Measurements from ENCODE around the gene PTPRT. TPM values are rescaled to one million over a fixed set of nuclear protein-coding genes. Genes with fewer than 3 reads are reported as not detected.

PTPRT gene
- total RNA-seq, 1 donor from 2014 or later = 0.10 TPM

DNA sequence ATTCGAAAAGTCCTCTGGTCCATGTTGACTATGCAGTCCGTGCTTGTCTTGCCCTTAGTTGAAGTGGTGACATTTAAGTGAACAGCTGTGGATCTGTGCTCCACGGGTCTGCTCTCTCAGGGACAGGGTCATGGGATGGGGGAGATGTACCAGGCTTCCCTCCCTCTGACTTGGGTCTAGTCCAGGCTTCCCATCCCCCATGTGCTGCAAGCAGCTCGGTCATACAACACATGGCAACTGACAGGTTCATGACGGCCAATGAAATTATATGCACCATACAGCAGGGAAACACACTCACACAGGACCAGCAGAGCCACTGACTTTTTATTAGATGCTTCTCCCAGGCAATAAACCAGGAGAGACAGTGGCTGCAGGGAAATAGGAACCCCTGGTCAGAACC, 201.4 kb downstream of the PTPRT start:
- intact Hi-C loops (cut with micrococcal nuclease) = no loop called here
- ATAC-seq (no peak), DNase-seq (no peak)

DNA sequence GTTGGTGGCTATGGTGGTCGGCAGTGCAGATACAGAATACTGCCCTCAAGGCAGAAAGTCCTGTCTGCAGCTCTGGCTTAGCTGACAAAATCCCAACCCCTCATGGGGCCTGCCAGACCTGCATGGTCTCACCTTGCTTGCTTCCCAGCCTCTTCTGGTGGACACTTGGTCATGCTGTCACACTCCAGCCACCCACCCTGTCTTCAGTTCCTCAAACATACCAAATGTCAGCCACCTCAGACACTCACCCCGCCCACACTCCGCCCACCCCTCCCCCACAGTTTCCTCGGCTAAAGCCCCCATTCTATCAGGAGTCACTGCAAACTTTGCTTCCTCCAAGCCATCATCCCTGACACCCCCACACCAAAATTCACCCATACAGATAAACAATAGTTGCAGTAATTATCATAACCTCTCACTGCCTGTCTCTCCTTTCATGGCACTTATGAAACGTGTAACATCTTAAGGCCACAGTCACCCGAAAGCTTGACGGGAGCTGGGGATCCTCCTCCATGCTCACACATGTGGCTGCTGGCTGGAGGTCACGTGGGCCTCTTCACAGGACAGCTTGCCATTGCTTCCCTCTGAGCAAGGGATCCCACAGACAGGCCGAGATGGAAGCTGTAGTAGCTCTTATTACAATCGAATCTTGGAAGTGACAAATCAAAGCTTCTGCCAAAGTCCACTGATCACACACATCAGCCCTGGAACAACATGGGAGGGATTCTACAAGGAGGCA, 202.2 kb downstream of the PTPRT start:
- ATAC-seq (no peak), DNase-seq (no peak)
- intact Hi-C loops (cut with micrococcal nuclease) = no loop called here

DNA sequence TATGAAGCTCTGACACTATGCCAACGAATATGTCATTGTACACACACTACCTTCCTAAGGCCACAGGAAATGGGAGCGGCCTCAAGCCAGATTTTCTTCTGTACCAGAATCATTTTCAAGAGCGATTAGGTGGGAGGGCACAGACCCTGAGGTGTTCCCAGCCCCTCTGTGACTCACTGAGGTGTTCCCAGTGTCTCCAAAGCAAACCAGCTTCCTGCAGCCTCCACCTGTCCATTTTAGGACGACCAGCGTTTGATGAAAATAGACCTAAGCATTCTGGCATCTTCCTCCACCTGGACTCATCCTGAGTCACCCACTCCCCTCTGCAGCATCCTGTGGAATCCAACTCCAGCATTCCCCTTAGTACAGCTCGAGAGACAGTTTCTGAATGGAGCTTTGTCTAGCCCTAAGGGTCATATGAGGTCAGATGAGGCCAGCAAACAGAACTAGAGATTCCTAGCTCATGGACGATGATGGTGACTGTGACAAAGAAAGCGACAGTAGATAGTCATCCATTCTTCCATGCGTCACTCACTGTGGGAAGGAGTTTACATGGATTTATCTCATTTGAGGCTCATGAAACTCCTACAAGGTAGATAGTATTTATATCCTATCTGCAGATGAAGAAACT, 203.4 kb downstream of the PTPRT start:
- ATAC-seq = no peak
- intact Hi-C loops (cut with micrococcal nuclease) = no loop called here
- no peak for DNase-seq

DNA sequence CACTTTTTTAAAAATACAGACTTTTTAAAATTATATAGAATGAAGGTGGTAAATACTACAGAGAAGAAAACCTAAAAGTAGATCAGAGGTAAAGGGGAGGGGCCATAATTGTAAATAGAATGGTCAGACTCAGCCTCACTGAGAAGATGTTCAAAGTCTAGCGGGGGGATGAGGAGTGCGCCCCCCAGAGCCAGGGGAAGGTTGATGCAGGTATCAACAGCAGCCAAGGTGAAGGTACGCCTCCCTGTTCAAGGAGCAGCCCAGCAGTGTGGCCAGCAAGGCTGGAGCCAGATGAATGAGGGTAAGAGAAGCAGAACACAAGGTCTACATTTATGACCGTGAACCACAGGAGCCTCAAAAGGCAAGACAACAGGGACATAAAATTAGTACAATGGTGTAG, 204.1 kb downstream of the PTPRT start:
- DNase-seq = no peak
- no peak for ATAC-seq
- intact Hi-C loops (cut with micrococcal nuclease) = no loop called here

DNA sequence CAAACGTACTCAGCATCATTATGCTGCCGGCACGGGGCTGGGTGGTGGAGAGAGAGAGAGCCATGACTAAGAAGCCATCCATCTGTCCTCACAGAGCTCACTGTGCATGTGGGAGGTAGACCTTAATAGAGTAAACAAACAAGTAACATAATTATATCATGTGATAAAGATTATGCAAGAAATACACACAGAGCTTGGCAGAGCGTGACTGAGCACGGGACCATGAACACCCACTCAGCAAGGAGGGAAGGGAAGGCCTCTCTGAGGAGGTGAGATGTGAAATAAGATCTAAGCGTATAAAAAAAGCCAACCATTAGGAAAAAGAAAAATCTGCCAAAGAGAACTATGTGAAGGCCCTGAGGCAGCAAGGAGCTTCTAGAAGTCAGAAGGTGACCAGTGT, 207.5 kb downstream of the PTPRT start:
- no peak for DNase-seq
- intact Hi-C loops (cut with micrococcal nuclease) = no loop called here
- no peak for ATAC-seq

DNA sequence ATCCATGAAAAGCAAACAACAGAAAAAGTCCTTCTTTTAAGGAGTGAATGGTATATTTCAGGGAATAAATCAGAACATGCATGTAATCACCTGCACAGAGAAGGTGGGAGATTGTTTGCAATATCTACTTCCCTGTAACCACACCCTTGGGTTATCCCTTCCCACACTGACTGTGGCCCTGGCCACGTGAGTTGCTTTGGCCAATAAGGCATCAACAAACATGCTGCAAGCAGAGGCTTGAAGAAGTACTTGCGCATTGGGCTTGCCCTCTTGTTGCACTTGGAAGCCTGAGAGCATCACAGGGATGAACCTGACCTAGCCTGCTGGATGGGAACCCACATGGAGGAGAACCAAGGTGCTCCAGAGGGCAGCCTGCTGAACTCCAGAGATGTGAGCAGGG, 208.5 kb downstream of the PTPRT start:
- intact Hi-C loops (cut with micrococcal nuclease) = no loop called here
- DNase-seq = no peak
- no peak for ATAC-seq

DNA sequence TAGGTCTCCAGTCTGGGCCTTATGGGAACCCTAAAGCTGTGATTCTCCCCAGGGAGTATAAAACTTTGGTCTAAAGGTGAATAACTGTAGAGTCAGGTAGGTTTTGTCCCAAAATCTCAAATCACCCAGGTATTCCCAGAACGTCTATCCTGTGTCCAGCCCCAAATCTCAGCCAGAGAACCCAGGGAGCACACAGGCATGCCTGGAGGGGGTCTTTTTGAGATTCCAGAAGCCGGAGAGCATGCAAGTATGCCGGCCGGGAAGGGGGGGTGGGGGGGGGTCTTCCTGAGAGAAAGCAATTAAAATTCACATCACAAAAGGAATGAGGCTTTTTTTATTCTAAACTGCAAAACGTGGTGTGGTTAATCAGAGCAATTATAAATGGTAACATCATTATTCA, 210.0 kb downstream of the PTPRT start:
- DNase-seq = no peak
- intact Hi-C loops (cut with micrococcal nuclease) = no loop called here
- ATAC-seq = no peak

DNA sequence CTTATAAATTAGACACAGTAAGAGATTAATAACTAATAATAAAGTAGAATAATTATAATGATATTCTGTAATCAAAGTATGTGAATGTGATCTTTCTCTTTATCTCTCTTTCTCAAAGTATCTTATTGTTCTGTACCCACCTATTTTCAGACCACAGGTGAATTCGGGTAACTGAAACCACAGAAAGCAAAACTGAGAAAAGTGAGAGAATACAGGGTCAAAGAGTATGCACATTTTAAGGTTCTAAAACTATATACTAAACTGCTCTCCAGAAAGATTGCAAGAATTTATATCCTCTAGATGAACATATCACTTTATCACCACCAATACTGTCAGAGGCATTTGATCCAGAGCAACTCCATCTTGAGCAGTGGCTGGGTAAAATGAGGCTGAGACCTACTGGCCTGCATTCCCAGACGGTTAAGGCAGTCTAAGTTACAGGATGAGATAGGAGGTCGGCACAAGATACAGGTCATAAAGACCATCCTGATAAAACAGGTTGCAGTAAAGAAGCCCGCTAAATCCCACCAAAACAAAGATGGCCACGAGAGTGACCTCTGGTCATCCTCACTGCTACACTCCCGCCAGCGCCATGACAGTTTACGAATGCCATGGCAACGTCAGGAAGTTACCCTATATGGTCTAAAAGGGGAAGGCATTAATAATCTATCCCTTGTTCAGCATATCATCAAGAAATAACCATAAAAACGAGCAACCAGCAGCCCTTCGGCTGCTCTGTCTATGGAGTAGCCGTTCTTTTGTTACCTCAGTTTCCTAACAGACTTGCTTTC, 211.3 kb downstream of the PTPRT start:
- ATAC-seq (no peak), DNase-seq (no peak)
- intact Hi-C loops (cut with micrococcal nuclease) = no loop called here

DNA sequence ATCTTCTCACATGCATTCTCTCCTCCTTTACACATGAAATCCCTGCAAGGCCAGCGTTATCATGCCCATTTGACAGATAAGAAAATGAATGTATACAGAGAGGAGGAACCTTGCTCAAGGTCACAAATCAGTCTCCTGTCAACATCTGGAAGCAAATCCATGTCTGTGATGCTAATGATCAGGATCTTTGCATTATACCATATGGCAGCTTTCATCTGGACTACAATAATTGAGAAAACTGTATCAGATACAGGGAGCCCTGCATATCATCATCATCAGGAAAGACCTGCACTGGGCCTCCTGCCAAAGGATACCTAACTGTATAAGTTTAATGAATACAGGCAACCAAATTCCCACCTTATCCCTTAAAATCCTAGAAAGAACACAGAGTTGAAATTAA, 213.7 kb downstream of the PTPRT start:
- DNase-seq (no peak), ATAC-seq (no peak)
- intact Hi-C loops (cut with micrococcal nuclease) = no loop called here

DNA sequence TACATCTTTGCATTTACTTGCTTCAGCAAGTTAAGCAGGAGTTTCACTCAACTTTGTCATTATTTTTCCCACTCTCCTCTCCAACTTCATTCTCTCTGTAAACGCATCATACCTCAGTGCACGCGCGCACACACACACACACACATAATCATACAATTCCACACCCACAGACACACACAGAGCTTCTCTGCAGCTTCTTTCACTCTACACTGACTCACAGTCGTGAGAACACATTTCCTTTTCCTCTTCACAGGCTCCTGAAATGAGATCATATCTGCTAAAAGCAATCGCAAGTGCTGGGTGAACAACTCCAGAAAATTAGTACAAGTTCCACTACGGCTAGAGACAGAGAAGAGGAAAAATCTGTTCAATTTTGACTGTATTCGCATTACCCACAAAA, 215.4 kb downstream of the PTPRT start:
- no peak for DNase-seq
- intact Hi-C loops (cut with micrococcal nuclease) = no loop called here
- no peak for ATAC-seq

DNA sequence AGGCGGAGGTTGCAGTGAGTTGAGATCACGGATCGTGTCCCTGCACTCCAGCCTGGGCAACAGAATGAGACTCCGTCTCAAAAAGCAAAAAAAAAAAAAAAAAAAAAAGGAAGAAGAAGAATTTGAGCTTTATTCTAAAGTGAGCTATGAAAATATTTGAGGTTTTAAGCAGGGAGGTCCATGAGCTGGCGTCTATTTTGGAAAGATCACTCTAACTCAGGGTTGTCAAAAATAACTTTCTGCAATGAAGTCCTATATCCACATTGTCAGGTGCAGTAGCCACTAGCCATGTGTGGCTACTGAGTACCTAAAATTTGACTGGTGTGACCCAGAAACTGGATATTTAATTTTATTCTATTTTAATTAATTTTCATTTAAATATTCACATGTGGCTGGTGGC, 217.1 kb downstream of the PTPRT start:
- DNase-seq (no peak), ATAC-seq (no peak)
- intact Hi-C loops (cut with micrococcal nuclease) = no loop called here

DNA sequence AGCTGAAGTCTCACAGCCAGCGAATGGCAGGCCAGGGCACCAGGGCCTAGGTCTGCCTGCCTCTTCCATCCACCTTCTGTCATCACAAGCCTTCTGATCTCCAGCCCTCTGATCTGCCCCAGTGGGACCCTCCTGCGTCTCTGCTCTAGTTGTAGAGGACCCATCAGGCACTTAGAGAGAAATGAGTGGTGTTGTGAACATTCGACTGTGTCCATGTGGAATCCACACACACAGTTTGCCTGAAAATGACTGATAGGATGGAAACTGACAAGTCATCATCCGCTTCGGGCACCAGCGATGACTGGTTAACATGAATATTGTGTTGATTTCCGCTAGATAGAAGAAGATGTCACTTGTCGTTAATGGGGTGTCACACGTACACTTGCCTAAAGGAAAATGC, 221.0 kb downstream of the PTPRT start:
- ATAC-seq = no peak
- intact Hi-C loops (cut with micrococcal nuclease) = no loop called here
- no peak for DNase-seq

DNA sequence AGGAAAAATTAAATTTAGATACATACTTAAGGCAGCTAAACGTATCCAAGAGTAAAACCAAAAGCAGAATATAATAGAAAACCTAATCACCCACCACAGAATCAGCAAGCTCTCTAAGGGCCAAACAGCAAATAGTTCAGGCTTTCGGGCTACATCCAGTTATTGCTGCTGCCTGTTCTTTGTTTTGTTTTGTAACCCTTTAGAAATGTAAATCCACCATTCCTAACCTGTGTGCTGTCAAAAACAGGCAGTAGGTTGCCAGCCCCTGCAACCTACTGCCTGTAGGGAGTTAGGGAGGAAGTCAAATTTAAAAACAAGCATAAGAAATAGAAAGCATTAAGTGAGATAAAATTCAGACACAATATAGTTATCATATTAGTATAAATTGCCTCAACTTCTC, 225.9 kb downstream of the PTPRT start:
- ATAC-seq = no peak
- no peak for DNase-seq
- intact Hi-C loops (cut with micrococcal nuclease) = no loop called here

DNA sequence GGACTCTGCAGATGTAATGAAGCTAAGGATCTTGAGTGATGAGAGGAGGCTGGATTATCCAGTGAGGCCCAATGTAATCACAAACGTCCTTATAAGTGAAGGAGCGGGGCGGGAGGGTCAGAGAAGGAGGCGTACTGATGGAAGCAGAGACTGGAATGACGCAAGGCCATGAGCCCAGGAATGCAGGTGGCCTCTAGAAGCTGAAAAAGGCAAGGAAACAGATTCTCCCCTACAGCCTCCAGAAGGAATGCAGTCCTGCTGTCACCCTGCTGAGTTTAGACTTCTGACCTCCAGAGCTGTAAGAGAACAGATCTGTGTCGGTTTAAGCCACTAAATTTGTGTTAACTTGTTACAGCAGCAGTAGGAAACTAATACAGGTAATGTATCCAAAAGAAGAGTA, 227.9 kb downstream of the PTPRT start:
- intact Hi-C loops (cut with micrococcal nuclease) = no loop called here
- DNase-seq = no peak
- no peak for ATAC-seq

DNA sequence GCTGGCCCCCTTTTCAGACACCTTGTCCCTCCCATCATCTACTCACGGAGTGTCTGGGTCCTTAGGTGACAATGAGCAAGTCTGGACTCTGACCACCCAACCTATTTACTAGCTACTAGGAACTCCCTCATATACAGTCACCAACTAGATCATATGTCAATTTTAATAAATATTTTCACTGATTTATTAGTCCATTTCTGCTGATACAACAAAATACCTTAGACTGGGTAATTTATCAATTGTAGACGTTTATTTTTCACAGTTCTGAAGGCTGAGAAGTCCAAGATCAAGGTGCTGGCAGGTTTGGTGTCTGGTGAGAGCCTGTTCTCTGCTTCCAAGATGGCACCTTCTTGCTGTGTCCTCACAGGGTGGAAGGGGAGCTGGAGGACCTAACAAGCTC, 229.7 kb downstream of the PTPRT start:
- no peak for ATAC-seq
- intact Hi-C loops (cut with micrococcal nuclease) = no loop called here
- DNase-seq = no peak

DNA sequence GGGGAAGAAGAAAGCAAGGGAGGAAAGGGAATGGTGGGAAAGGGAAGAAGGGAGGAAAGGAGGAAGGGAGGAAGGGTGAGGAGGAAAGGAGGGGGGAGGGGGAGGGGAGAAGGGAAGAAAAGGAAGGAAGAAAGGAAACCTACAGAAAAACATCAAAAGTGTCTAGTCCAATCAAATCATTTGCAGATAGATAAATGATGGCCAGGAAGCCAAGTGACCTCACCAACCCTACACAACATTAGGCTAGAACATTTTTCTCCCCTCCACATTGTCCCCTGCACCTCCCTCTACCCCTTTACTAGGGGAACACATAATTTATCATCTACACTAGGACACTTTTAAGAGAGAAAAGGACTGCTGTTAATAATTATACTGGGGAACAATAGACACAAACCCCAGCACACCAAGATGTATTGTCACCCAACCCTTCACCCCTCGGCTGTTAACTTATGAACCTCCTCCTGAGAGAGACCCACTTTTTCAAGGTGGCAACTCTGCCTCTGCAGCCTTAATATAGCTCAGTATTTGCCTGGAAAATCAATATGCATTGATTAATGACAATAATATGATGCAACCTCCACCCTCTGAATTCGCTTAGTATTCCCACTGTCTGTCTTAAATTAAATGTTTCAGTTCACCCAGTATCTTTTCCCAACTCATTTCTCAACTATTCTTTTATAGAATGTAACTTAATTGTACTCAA, 231.2 kb downstream of the PTPRT start:
- no peak for DNase-seq
- ATAC-seq = no peak
- intact Hi-C loops (cut with micrococcal nuclease) = no loop called here

DNA sequence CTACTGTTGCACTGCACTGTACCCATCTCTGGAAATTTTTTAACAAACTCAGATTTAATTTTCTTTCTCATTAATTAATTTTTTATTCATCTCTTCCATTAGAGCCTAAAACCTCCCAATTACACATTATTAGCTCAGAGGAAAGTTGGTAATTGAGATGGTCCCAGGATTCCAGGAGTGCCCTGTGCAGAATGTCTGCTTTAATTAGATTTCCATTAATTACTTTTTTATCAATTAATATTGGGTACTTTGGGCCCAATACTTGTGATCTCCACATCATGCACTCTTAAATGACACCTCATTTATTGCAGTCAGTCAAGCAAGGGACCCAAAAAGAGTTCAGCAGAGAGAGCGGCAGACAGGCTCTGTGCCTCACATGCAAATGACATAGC, 232.0 kb downstream of the PTPRT start:
- DNase-seq (no peak), ATAC-seq (no peak)
- intact Hi-C loops (cut with micrococcal nuclease) = no loop called here

DNA sequence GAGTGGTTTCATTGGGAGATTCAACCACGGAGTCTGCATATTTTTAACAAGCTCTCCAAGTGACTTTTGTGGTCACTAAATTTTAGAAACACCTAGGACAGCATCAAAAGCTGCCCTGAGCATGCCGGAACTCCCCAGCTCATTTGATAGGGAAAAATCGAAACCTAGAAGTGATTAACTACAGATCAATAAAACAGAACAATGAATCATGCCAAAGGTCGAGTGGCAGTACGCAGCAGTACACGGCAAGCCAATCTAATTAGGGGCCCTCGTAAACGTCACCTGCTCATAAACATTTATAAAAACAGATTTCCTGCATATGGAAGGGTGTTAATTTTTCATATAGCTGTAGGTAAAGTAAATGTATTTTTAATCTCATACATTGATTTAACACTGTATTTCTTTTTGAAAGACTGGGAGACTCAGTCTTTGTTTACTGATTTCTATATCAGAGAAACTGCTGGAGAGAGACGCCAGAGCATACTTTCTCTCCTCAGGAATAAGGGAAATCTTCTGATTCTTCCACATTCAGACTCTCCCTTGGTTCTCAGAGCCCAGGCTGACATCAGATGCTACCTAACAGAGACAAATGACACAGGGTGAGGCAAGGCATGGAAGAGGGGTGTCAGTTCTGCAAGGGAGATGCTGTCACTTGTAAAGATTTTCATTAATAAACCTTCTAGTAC, 232.5 kb downstream of the PTPRT start:
- no peak for DNase-seq
- ATAC-seq = no peak
- intact Hi-C loops (cut with micrococcal nuclease) = no loop called here

DNA sequence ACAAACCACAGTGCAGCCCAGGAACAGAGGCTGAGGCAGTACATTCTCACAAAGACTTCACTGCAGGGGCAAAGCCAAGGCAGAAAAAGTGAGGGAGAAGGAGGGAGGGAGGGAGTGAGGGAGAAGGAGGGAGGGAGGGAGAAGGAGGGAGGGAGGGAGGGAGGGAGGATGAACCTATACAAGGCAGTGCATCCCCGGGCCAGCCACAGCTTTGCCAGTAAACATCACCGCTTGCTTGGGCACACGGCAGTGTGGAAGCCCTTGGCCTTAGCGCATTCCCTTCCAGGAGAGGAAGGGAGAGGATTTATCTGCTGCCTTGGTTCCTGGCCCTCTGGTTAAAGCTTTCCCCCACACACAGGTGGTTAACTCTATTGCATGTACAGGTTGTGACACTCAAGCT, 234.0 kb downstream of the PTPRT start:
- DNase-seq (no peak), ATAC-seq (no peak)
- intact Hi-C loops (cut with micrococcal nuclease) = no loop called here

DNA sequence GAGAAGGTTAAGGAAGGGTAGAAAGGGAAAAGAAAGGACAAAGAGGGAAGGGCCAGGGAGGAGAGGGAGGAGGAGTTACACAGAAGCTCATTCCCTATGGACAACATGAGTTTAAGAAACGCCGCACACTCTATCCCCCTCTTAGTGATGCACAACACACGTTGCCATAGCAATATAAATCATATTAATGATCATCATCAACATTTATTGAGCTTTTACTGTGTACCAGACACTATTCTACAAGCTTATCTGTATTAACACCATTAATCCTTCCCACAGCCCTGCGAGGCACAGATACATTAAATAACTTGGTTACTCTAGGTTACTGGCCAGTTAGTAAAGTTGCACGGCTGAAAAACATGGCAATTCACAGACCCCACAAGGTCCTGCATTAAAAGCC, 234.8 kb downstream of the PTPRT start:
- DNase-seq = no peak
- intact Hi-C loops (cut with micrococcal nuclease) = no loop called here
- no peak for ATAC-seq

All from left ventricle myocardium superior (tissue), 1 donor.